HG03565 (cell line): ENCODE results near the gene MIER2.
"Not testable (repeated sequence)": the region's sequence is repeated elsewhere in the genome, so short reads cannot be mapped to it uniquely, and the experiment has no call there.

ENCODE experiments used
- ATAC-seq: cut with Tn5 transposase; IDR thresholded peaks from one replicate; pipeline ENCODE4 v1.9.1; 2021; ENCODE audit warnings: mild to moderate bottlenecking, moderate library complexity; ENCODE audit not compliant: unreplicated experiment

MIER2 gene

GRCh38 chr19:364496-365287 lies 20.1 kb upstream of the MIER2 start:
- no peak for ATAC-seq

GRCh38 chr19:362683-363082 lies 18.1 kb upstream of the MIER2 start:
- no peak for ATAC-seq

- ATAC-seq = no peak
These were observed 17.6 kb upstream of the MIER2 start for GRCh38 chr19:362154-362553.

- no peak for ATAC-seq
These were observed 15.0 kb upstream of the MIER2 start for GRCh38 chr19:359653-359925.

GRCh38 chr19:355536-355935 lies 10.9 kb upstream of the MIER2 start:
- not testable (repeated sequence) for ATAC-seq

- no peak for ATAC-seq
These were observed 10.5 kb upstream of the MIER2 start for GRCh38 chr19:355134-355533.

- no peak for ATAC-seq
These were observed 7.5 kb upstream of the MIER2 start for GRCh38 chr19:351976-352625.

- ATAC-seq = no peak
These were observed 3.6 kb upstream of the MIER2 start for GRCh38 chr19:347946-348861.

GRCh38 chr19:345320-345879 lies 804 bp upstream of the MIER2 start:
- no peak for ATAC-seq

GRCh38 chr19:343941-344624 lies 513 bp downstream of the MIER2 start:
- peak; percentile 23 for ATAC-seq

GRCh38 chr19:343451-343931 lies 1.1 kb downstream of the MIER2 start:
- no peak for ATAC-seq

- ATAC-seq = no peak
These were observed 1.7 kb downstream of the MIER2 start for GRCh38 chr19:342801-343421.

- no peak for ATAC-seq
These were observed 2.5 kb downstream of the MIER2 start for GRCh38 chr19:342128-342455.

- no peak for ATAC-seq
These were observed 3.0 kb downstream of the MIER2 start for GRCh38 chr19:341386-342127.

- ATAC-seq = no peak
These were observed 3.8 kb downstream of the MIER2 start for GRCh38 chr19:340620-341385.

GRCh38 chr19:339262-339887 lies 5.2 kb downstream of the MIER2 start:
- no peak for ATAC-seq

- no peak for ATAC-seq
These were observed 6.2 kb downstream of the MIER2 start for GRCh38 chr19:338421-338820.

GRCh38 chr19:336067-336614 lies 8.5 kb downstream of the MIER2 start:
- ATAC-seq = no peak
